ENCODE results near the gene SRPRA. TPM values are rescaled to one million over a fixed set of nuclear protein-coding genes. Genes with fewer than 3 reads are reported as not detected.

The SRPRA gene
- total RNA-seq, 1 experiment from 2014 or later = 64.3 TPM

DNA sequence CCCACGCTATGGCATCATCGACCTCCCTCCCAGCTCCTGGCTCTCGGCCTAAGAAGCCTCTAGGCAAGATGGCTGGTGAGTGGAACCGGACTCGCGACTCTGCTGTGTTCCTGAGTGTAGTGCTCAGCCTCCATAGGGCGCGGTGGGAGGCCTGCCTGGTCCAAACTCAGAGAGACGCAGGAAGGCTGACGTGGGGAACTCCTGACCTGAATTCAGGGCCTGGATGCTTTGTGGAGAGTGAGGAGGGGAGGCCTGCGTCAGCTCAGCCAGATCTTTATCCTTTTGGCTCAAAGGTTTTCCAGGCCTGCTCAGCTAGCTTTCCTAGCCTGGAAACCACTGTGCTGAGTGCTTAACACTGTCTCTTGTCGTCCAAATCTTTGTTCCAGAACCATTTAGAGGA lies 22.2 kb upstream of the SRPRA start:
- Histone ChIP-seq H4K20me1 (ENCODE audit: control insufficient read depth, insufficient read depth, insufficient read length) (no peaks in the 10 kb centered on the region), H3K27me3 (ENCODE audit: insufficient read depth, low read length) (no peaks in the 10 kb centered on the region), H4K5ac (ENCODE audit: insufficient read length, low read depth, low read length) (no peak overlapping the region), H3K9me3 (ENCODE audit: control insufficient read depth, low read depth, low read length) (no peaks in the 10 kb centered on the region), H3K27ac (ENCODE audit: insufficient read length, low read depth, low read length) (no peak overlapping the region), H2BK20ac (ENCODE audit: low read depth, low read length, poor library complexity, severe bottlenecking) (no peak overlapping the region), H3K23me2 (ENCODE audit: insufficient read length, low read depth, low read length, poor library complexity, severe bottlenecking) (no peaks in the 10 kb centered on the region), H3K18ac (ENCODE audit: insufficient read length, low read depth, low read length) (no peak overlapping the region), H2AK5ac (ENCODE audit: insufficient read length, low read length) (no peak overlapping the region), H3K4me2 (ENCODE audit: insufficient read depth, insufficient read length, low read length) (no peak overlapping the region), H3K79me2 (ENCODE audit: insufficient read depth, low read length) (no peaks in the 10 kb centered on the region), H3T11ph (ENCODE audit: low read length) (no peak overlapping the region), H2BK120ac (ENCODE audit: low read depth, low read length, poor library complexity, severe bottlenecking) (no peak overlapping the region), H2BK5ac (ENCODE audit: insufficient read length, low read length) (no peak overlapping the region), H2BK12ac (ENCODE audit: insufficient read length, low read depth, low read length) (no peak overlapping the region), H2BK15ac (ENCODE audit: low read depth, low read length) (no peak overlapping the region), H3K14ac (ENCODE audit: insufficient read depth, low read length) (no peak overlapping the region), H4K91ac (ENCODE audit: insufficient read length, low read depth, low read length) (no peak overlapping the region), H3K4ac (ENCODE audit: low read depth, low read length) (no peak overlapping the region), H2AFZ (ENCODE audit: low read length) (no peak overlapping the region), H4K8ac (replicated peaks; ENCODE audit: insufficient read length, low read depth, low read length) (no peak overlapping the region), H3K4me1 (ENCODE audit: insufficient read depth, low read length) (no peaks in the 10 kb centered on the region), H3K79me1 (ENCODE audit: insufficient read depth, low read depth, low read length, poor library complexity, severe bottlenecking) (no peaks in the 10 kb centered on the region), H3K23ac (ENCODE audit: insufficient read length, low read depth, low read length) (no peak overlapping the region), H3K56ac (ENCODE audit: insufficient read length, low read depth, low read length) (no peak overlapping the region), H3K9ac (ENCODE audit: extremely low read depth, insufficient read length, low read length) (no peak overlapping the region)
- H3K4me3 Mint-ChIP-seq = no peak overlapping the region
- H3K27me3 Mint-ChIP-seq (ENCODE audit: low read depth) = no peaks in the 10 kb centered on the region
- H3K9me3 Mint-ChIP-seq = no peaks in the 10 kb centered on the region
- TF ChIP-seq CTCF (conservative IDR thresholded peaks at IDR 0.05) = no peak
- no peaks in the 10 kb centered on the region for H3K4me1 Mint-ChIP-seq
- peak overlapping the region in 2 of 3 experiments; percentile 39 to 70; a peak in 2 of 7 replicates for H3K27ac Mint-ChIP-seq
- peaks cover 7 to 32% (median 9%) of the 10 kb centered on the region in 3 experiments; a peak in 4 of 7 replicates for H3K36me3 Mint-ChIP-seq (ENCODE audit: insufficient read depth in 1 of 3, low read depth in 3 of 3)
- DNase-seq = no peak
- no CpG with 5 or more reads among the region's 12 CpGs for WGBS (ENCODE audit: extremely low coverage, insufficient read length, low lambda C conversion rate)
